Gastrocnemius medialis (tissue), 4 donors: Measurements from ENCODE around the gene SGCD. TPM values are rescaled to one million over a fixed set of nuclear protein-coding genes. Genes with fewer than 3 reads are reported as not detected.

Source experiments
- ATAC-seq, 2 donors: fragments of 150-250 bp; one replicate each; pipeline ENCODE4 v1.9.1; 2016
- DNase-seq, 2 donors: peaks; one replicate each; pipeline ENCODE4 v3.0.0-alpha.2; 2019
- H3K27ac ChIP-seq, 4 donors: fragments of 200-600 bp; sonication (generic); 1 replicate in 1 of 4; 2 replicates in 3 of 4; pipeline ENCODE4 v1.5.1; 2016 to 2018; ENCODE audit warnings: mild to moderate bottlenecking in 2 of 4, moderate library complexity in 1 of 4
- H3K27me3 ChIP-seq, 3 donors: fragments of 200-600 bp; sonication (generic) in 2 of 3; 1 replicate in 1 of 3; 2 replicates in 2 of 3; pipeline versions ENCODE4 v1.5.1 to v1.6.0; 2016 to 2019; ENCODE audit warnings: mild to moderate bottlenecking in 1 of 3, moderate library complexity in 1 of 3
- H3K36me3 ChIP-seq, 2 donors: fragments of 200-600 bp; sonication (generic) in 1 of 2; one replicate each; pipeline ENCODE4 v1.5.1; 2017 to 2018
- H3K4me1 ChIP-seq, 2 donors: fragments of 200-600 bp; sonication (generic) in 1 of 2; one replicate each; pipeline ENCODE4 v1.5.1; 2016 to 2017; ENCODE audit warnings: mild to moderate bottlenecking in 2 of 2
- H3K4me3 ChIP-seq, 4 donors: fragments of 200-600 bp; sonication (generic) in 3 of 4; 1 replicate in 1 of 4; 2 replicates in 3 of 4; pipeline ENCODE4 v1.5.1; 2016 to 2019; ENCODE audit warnings: mild to moderate bottlenecking in 2 of 4
- H3K9me3 ChIP-seq, 3 donors: fragments of 200-600 bp; sonication (generic) in 2 of 3; 1 replicate in 1 of 3; 2 replicates in 2 of 3; pipeline ENCODE4 v1.5.1; 2016 to 2019
- POLR2A ChIP-seq, 2 donors: fragments of 450-650 bp; IDR thresholded peaks; one replicate each; pipeline ENCODE4 v1.6.1; 2017; ENCODE audit warnings: antibody characterized with exemption in 2 of 2, mild to moderate bottlenecking in 2 of 2, moderate library complexity in 2 of 2
- in situ Hi-C, 4 donors: fragments of 200-750 bp; cut with MboI; loops; one replicate each; pipeline versions ENCODE4 v1.15.0 to v1.8.0; 2017; ENCODE audit warnings: low sequenced_read_pairs in 4 of 4
- intact Hi-C: fragments of 100-400 bp; cut with DNase I; formaldehyde crosslinking; loops from one replicate; pipeline ENCODE4 v1.15.1; 2023; ENCODE audit warnings: low total_unique reads
- total RNA-seq, 4 donors: library from RNA; depleted of rRNA; stranded (reverse); fragments of >200 nt; gene quantifications; one replicate each; pipeline versions ENCODE4 v1.1.0 to v1.2.3, GENCODE V29; 2016
- TF ChIP-seq, protein P1 (sequence below), 5 experiments: fragments of 450-650 bp in 3 of 5; fragments of 200-600 bp in 2 of 5; sonication (generic) in 2 of 5; IDR thresholded peaks in 4 of 5; conservative IDR thresholded peaks in 1 of 5; 1 replicate in 4 of 5; 2 replicates in 1 of 5; pipeline ENCODE4 v1.5.1; 2016 to 2019; ENCODE audit warnings: antibody characterized with exemption in 5 of 5, mild to moderate bottlenecking in 3 of 5, moderate library complexity in 3 of 5

SGCD gene
- total RNA-seq, 4 donors from 2014 or later: 8.2 to 53.5 (median 35.8) TPM

DNA sequence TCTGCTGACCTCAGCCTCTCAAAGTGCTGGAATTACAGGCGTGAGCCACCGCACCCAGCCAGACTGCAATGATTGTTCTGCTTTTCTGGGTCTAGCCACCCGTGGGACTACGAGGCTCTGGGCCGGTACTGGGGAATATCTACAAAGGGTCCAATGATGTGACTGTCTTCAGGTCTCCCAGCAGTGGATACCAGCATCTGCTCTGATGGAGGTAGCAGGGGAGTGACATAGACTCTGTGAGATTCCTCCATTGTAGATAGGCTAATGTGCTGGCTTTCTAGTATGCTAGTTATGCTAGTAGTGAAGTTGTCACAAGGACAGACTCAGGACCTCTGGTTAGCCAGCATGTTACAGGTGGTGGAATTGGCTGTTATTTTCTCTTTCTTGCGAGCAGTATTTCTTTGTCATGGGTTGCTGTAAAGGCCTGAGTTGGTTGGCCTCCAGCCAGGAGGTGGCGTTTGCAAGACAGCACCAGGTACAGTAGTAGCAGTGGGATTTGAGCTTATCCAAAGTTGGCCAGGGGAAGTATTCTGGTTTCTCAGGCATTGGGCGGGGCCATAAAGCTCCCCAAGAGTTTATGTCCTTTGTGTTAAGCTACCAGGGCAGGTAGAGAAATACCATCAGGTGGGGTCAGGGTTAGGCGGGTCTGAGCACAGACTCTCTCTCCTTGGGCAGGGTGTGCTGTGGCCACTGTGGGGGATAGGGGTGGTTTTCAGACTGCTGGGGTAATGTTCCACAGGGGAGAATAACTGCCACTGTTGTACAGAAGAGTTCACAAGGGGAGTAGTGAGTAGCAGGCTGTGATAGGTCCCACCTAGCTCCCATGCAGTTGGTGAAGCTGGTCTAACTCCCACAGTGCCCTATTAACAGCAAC is 105.2 kb downstream of the SGCD start:
- H3K27me3 ChIP-seq: no peaks in the 10 kb centered on the region
- H3K27ac ChIP-seq: no peak overlapping the region
- H3K9me3 ChIP-seq: no peaks in the 10 kb centered on the region
- H3K4me3 ChIP-seq: no peak overlapping the region
- H3K36me3 ChIP-seq: no peaks in the 10 kb centered on the region
- DNase-seq (no peak), ATAC-seq (peak in 1 of 2 donors; percentile 8)
- in situ Hi-C loops (no loop called here), intact Hi-C loops (no loop called here)
- H3K4me1 ChIP-seq: peaks cover 13 to 22% of the 10 kb centered on the region in 2 donors
- TF ChIP-seq, protein P1, sequence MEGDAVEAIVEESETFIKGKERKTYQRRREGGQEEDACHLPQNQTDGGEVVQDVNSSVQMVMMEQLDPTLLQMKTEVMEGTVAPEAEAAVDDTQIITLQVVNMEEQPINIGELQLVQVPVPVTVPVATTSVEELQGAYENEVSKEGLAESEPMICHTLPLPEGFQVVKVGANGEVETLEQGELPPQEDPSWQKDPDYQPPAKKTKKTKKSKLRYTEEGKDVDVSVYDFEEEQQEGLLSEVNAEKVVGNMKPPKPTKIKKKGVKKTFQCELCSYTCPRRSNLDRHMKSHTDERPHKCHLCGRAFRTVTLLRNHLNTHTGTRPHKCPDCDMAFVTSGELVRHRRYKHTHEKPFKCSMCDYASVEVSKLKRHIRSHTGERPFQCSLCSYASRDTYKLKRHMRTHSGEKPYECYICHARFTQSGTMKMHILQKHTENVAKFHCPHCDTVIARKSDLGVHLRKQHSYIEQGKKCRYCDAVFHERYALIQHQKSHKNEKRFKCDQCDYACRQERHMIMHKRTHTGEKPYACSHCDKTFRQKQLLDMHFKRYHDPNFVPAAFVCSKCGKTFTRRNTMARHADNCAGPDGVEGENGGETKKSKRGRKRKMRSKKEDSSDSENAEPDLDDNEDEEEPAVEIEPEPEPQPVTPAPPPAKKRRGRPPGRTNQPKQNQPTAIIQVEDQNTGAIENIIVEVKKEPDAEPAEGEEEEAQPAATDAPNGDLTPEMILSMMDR (IDR thresholded peaks at IDR 0.05 in 4 of 5, conservative IDR thresholded peaks at IDR 0.05 in 1 of 5): no peak
- no peak for TF ChIP-seq POLR2A (IDR thresholded peaks at IDR 0.05)

DNA sequence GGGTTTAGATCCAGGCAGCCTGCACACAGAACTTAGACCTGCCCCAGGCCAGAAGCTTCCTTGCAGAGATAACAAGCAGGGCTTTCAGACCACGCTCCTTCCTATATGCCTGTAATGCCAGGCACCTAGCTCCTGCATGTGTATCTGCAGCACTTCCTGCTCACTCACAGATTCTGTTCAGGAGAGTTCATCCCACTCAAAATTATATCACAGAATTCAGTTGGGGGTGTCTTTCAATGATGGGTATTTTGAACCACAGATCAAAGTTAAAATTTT is 105.8 kb downstream of the SGCD start:
- intact Hi-C loops (no loop called here), in situ Hi-C loops (no loop called here)
- Histone ChIP-seq H3K4me1 (peaks cover 13 to 22% of the 10 kb centered on the region in 2 donors), H3K36me3 (no peaks in the 10 kb centered on the region), H3K4me3 (no peak overlapping the region), H3K27ac (no peak overlapping the region), H3K27me3 (no peaks in the 10 kb centered on the region), H3K9me3 (no peaks in the 10 kb centered on the region)
- ATAC-seq: no peak
- no peak for DNase-seq
- TF ChIP-seq, protein P1 (IDR thresholded peaks at IDR 0.05 in 4 of 5, conservative IDR thresholded peaks at IDR 0.05 in 1 of 5): no peak
- TF ChIP-seq POLR2A (IDR thresholded peaks at IDR 0.05): no peak

DNA sequence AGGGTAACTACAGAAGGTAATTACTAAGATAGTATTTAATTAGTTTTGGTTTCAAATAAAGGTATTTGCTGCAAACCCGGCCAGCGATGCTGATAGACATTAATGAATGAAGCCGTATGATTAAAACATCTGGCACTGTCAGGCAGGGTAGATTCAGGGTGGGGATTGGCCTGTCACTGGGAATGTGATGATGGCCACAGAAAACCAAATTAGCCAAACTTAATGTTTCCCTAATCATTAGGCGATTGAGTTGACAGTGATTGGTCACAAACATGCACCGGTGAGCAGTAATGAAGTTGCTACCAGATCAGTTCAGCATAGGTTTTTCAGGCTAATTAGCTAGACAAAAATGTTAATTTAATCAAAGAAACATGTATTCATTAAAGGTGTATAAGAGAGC is 107.5 kb downstream of the SGCD start:
- TF ChIP-seq POLR2A (IDR thresholded peaks at IDR 0.05): no peak
- TF ChIP-seq, protein P1 (IDR thresholded peaks at IDR 0.05 in 4 of 5, conservative IDR thresholded peaks at IDR 0.05 in 1 of 5): no peak
- no peaks in the 10 kb centered on the region for H3K36me3 ChIP-seq
- no peak for ATAC-seq
- intact Hi-C loops: no loop called here
- no peaks in the 10 kb centered on the region for H3K9me3 ChIP-seq
- no peak for DNase-seq
- in situ Hi-C loops: no loop called here
- peaks cover 13 to 14% of the 10 kb centered on the region in 2 donors for H3K4me1 ChIP-seq
- no peak overlapping the region for H3K27ac ChIP-seq
- no peaks in the 10 kb centered on the region for H3K27me3 ChIP-seq
- no peak overlapping the region for H3K4me3 ChIP-seq

DNA sequence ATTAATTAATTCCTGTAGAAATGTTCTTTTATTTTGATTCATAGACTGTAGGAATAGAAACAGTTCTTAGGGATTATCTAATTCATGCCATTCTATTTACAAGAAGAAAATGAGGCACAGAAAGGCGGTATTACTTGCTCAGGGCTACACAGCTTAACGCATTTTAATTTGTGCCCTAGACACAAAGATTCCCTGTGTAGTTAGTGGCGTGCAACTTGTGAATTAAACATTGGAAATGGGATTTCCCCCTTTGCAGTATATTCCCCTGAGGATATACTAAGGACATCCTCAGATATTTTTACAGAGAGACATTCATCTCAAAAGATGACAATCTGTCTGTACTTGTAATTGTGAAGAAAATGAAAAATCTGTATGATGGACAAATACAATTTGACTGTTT is 108.1 kb downstream of the SGCD start:
- in situ Hi-C loops: no loop called here

More for the DNA sequence above, 108.1 kb downstream of the SGCD start:
- Histone ChIP-seq H3K9me3 (no peaks in the 10 kb centered on the region), H3K27ac (no peak overlapping the region), H3K4me3 (no peak overlapping the region), H3K27me3 (no peaks in the 10 kb centered on the region), H3K36me3 (no peaks in the 10 kb centered on the region), H3K4me1 (peaks cover 8 to 9% of the 10 kb centered on the region in 2 donors)
- intact Hi-C loops: no loop called here
- DNase-seq (no peak), ATAC-seq (no peak)
- TF ChIP-seq POLR2A (IDR thresholded peaks at IDR 0.05): no peak
- TF ChIP-seq, protein P1 (IDR thresholded peaks at IDR 0.05 in 4 of 5, conservative IDR thresholded peaks at IDR 0.05 in 1 of 5): no peak
